DMS153 (cell line): ENCODE data around the gene ZBTB12.
A peak's percentile ranks its signal among the peaks of the same experiment; 100 is the strongest.
"Not testable (repeated sequence)": the region's sequence is repeated elsewhere in the genome, so short reads cannot be mapped to it uniquely, and the experiment has no call there.

Source experiments
- DNase-seq: peaks from one replicate; lab custom pipeline; 2025; lab: John Stamatoyannopoulos, UW

Gene ZBTB12

GRCh38 chr6:31920811-31921210, 18.9 kb upstream of the ZBTB12 start:
- no peak for DNase-seq

- no peak for DNase-seq
Measured at GRCh38 chr6:31919624-31920303, 17.9 kb upstream of the ZBTB12 start.

GRCh38 chr6:31918069-31918720, 16.3 kb upstream of the ZBTB12 start:
- DNase-seq, result no peak

- DNase-seq, result no peak
Measured at GRCh38 chr6:31915756-31916155, 13.9 kb upstream of the ZBTB12 start.

- DNase-seq, result no peak
Measured at GRCh38 chr6:31915351-31915750, 13.5 kb upstream of the ZBTB12 start.

- DNase-seq, result no peak
Measured at GRCh38 chr6:31911826-31912585, 10.1 kb upstream of the ZBTB12 start.

DNA sequence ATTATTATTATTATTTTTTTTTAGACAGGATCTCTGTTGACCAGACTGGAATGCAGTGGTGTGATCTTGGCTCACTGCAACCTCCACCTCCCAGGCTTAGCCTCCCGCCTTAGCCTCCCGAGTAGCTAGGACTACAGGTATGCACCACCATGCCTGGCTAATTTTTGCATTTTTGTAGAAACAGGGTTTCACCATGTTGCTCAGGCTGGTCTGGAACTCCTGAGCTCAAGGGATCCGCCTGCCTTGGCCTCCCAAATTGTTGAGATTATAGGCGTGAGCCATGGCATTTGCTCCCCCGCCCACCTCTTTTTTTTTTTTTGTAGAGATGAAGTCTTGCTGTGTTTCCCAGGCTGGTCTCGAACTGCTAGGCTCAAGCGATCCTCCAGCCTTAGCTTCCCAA, 7.4 kb upstream of the ZBTB12 start:
- DNase-seq, result not testable (repeated sequence)

- no peak for DNase-seq
Measured at GRCh38 chr6:31908791-31909190, 6.9 kb upstream of the ZBTB12 start.

- DNase-seq, result not testable (repeated sequence)
Measured at GRCh38 chr6:31908255-31908654, 6.4 kb upstream of the ZBTB12 start.

- no peak for DNase-seq
Measured at GRCh38 chr6:31907158-31907813, 5.4 kb upstream of the ZBTB12 start.

DNA sequence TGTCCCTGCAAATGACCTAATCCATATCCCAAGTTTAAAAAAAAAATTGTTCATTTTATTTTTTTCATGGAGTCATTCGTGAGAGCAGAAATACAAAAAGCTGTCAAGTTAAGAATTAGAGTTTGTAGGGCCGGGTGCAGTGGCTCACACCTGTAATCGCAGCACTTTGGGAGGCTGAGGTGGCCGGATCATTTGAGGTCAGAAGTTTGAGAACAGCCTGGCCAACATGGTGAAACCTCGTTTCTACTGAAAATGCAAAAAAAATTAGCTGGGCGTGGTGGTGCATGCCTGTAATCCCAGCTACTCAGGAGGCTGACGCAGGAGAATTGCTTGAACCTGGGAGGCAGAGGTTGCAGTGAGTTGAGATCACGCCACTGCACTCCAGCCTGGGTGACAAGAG, 4.8 kb upstream of the ZBTB12 start:
- not testable (repeated sequence) for DNase-seq

DNA sequence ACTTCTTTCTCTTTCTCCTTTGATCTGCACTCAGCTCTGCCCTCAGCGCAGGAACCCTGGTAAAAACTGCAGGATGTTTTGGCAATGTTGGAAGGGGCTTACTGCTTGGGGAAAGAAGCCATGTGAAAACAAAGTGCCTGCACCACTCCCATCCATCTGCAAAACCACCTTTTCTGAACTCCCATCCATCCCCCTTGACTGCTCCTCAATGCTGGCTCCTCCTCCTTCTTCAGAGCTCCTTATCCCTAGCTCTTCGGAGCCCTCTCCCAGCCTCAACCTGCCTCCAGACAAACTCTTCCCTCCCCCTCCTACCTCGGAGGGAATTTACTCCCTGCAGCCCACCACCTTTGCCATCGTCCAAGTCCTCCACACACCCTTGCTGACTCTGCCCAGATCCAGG, 4.2 kb upstream of the ZBTB12 start:
- no peak for DNase-seq

- DNase-seq, result no peak
Measured at GRCh38 chr6:31905041-31905440, 3.2 kb upstream of the ZBTB12 start.

- no peak for DNase-seq
Measured at GRCh38 chr6:31903957-31904356, 2.1 kb upstream of the ZBTB12 start.

- no peak for DNase-seq
Measured at GRCh38 chr6:31901415-31901952, 402 bp downstream of the ZBTB12 start.

DNA sequence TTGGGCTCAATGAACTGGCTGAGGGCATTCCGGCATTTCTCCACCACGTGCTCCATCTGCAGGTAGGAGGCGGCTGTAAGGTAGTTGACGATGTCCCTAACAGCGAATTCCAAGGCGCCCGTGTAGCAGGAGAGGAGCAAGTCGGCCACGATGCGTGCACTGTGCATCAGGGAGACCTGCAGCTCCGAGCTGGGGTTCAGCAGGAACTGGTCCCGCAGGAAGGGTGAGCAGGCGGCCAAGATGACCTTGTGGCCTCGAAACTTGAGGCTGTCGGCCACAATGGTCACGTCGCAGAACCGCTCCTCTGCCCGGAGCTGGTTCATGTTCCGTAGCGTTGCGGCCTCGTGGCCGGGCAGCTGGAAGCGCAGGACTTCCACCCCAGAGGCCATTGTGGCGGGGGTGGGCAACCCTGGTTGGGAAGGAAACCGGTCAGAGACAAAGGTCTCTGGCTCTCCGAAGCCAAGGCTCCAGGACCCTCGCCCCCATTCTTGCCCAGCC, 920 bp downstream of the ZBTB12 start:
- DNase-seq, result no peak

DNA sequence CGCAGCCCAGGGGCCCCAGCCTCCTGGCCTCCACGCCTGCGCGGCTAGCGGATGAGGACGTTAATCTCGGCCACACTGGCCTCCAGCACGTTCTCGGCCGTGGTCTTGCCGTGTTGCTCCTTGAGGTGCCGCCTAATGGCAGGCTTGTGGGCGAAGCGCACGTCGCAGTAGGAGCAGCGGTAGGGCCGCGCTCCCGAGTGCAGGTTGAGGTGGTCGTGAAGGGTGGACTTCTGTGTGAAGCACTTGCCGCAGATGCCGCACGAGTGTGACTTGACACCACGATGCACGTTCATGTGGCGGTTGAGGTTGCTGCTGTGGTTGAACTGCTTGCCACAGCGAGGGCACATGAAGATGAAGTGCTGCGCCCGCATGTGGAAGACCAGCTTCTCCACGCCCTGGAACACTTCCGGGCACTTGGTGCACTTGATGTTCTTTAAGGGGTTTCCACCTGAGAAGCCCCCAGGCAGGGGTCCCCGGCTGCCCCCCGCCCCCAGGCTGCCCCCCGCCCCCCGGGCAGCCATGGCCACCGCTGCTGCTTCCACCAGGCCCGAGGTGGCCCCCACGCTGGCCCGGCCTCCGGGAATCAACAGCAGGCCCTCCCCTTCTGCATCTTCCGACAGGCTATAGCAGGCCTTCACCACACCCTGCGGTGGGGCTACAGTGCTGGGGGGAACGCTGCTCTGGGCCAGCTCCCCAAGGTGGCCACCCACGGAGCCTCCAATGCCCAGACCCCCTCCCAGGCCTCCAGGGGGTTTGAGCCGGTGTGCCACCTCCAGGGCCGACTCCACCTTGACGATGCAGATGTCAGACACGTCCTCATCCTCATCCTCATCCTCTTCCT, 1.8 kb downstream of the ZBTB12 start:
- DNase-seq, result no peak

DNA sequence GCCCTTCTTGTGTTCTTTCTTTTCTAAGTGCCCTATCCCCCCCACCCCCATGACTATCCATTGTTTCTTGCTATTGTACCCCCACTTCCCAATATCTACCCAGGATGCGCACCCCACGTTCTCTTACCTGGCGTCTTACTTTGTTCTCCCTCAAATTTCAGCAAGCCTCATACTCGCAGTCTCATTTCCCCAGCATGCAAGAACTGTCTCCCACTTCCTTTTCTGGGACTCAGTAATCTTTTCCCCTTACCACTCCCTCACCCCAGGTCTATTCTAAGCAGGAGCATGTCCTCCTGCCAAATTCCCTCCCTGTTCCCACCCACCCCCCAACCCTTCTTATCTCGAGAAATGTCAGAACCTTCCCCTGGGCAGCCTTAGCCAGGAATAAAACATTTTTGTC, 2.7 kb downstream of the ZBTB12 start:
- DNase-seq, result no peak

DNA sequence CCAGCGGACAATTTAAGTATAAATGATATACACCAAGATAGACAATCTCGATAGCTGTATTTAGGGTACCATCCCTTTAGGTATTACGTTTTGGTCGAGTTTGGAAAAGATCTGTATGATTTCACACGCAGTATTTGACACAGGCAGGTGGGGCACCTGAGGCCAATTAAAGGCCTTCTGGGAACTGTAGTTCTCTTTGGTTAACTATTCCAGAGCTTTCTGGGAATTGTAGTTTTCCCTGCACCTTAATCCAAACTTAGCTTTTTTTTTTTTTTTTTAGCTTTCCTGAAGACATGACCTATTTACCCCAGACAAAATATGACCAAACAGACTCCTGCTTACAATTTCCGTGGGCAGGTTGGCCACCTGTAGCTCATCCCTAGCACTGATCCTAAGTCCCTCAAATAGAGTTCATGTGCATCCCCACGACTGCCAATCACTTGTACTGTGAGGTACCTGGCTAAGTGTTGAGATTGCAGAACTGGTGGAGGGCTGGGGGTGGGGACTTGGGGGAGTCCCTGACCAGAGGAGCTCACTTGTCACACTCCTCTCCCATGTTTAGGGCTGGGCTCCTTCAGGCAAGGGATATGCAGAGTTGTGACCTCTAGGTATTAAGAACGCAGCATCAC, 3.4 kb downstream of the ZBTB12 start:
- DNase-seq, result peak; percentile 63

GRCh38 chr6:31897612-31898382, 4.1 kb downstream of the ZBTB12 start, which contains the start of gene EHMT2:
Gene EHMT2, minus strand, starts transcription at chr6:31897698. Its CDS starts 21 bp downstream, at chr6:31897677.
- DNase-seq, result peak; percentile 38
